HEK293 (cell line): ENCODE data around the gene CABP4.
A peak's percentile ranks its signal among the peaks of the same experiment; 100 is the strongest.

Experiments used
- BCL11B ChIP-seq: fragments of 450-650 bp; formaldehyde crosslinking; IDR thresholded peaks from 2 replicates; pipeline ENCODE4 v1.5.1; 2016; ENCODE audit warnings: low read depth, missing biosample characterization, missing genetic modification characterization
- CTCF ChIP-seq: fragments of 450-650 bp; formaldehyde crosslinking; IDR thresholded peaks from 2 replicates; pipeline ENCODE4 v1.5.1; 2016; ENCODE audit warnings: missing biosample characterization, missing genetic modification characterization
- GLIS2 ChIP-seq: fragments of 450-650 bp; formaldehyde crosslinking; IDR thresholded peaks from 2 replicates; pipeline ENCODE4 v1.5.1; 2016; ENCODE audit warnings: missing biosample characterization, missing genetic modification characterization
- HIC1 ChIP-seq: fragments of 450-650 bp; formaldehyde crosslinking; IDR thresholded peaks from 2 replicates; pipeline ENCODE4 v1.5.1; 2016; ENCODE audit warnings: missing biosample characterization, missing genetic modification characterization
- IKZF3 ChIP-seq: fragments of 450-650 bp; IDR thresholded peaks from 2 replicates; pipeline ENCODE4 v1.5.0; 2018; ENCODE audit warnings: missing biosample characterization, mild to moderate bottlenecking, missing genetic modification characterization, moderate library complexity
- INSM2 ChIP-seq: fragments of 450-650 bp; formaldehyde crosslinking; IDR thresholded peaks from 2 replicates; pipeline ENCODE4 v1.5.1; 2016; ENCODE audit warnings: missing biosample characterization, missing genetic modification characterization
- PATZ1 ChIP-seq: fragments of 450-650 bp; formaldehyde crosslinking; IDR thresholded peaks from 2 replicates; pipeline ENCODE4 v1.5.1; 2016; ENCODE audit warnings: missing biosample characterization, missing genetic modification characterization
- SETDB1 ChIP-seq: IDR thresholded peaks from one replicate; pipeline ENCODE4 v1.6.1; 2017; ENCODE audit warnings: mild to moderate bottlenecking, low read length, moderate library complexity, mixed read lengths; ENCODE audit not compliant: insufficient read length
- SP2 ChIP-seq: fragments of 450-650 bp; formaldehyde crosslinking; IDR thresholded peaks from 2 replicates; pipeline ENCODE4 v1.5.1; 2016; ENCODE audit warnings: missing biosample characterization, missing genetic modification characterization
- YY2 ChIP-seq: fragments of 450-650 bp; formaldehyde crosslinking; IDR thresholded peaks from 2 replicates; pipeline ENCODE4 v1.5.1; 2016; ENCODE audit warnings: missing biosample characterization, missing genetic modification characterization
- ZBTB20 ChIP-seq: fragments of 450-650 bp; formaldehyde crosslinking; IDR thresholded peaks from 2 replicates; pipeline ENCODE4 v1.5.1; 2016; ENCODE audit warnings: missing biosample characterization, missing genetic modification characterization
- ZBTB6 ChIP-seq: fragments of 450-650 bp; formaldehyde crosslinking; IDR thresholded peaks from 2 replicates; pipeline ENCODE4 v1.5.1; 2017; ENCODE audit warnings: missing biosample characterization, missing genetic modification characterization
- ZBTB8A ChIP-seq: fragments of 450-650 bp; formaldehyde crosslinking; IDR thresholded peaks from 2 replicates; pipeline ENCODE4 v1.5.1; 2016; ENCODE audit warnings: missing biosample characterization, missing genetic modification characterization
- ZFHX2 ChIP-seq: fragments of 450-650 bp; formaldehyde crosslinking; conservative IDR thresholded peaks from 2 replicates; pipeline ENCODE4 v1.5.1; 2016; ENCODE audit warnings: missing biosample characterization, missing genetic modification characterization
- ZNF280D ChIP-seq: fragments of 450-650 bp; formaldehyde crosslinking; IDR thresholded peaks from 2 replicates; pipeline ENCODE4 v1.5.1; 2016; ENCODE audit warnings: missing biosample characterization, missing genetic modification characterization
- ZNF501 ChIP-seq: fragments of 450-650 bp; formaldehyde crosslinking; IDR thresholded peaks from 2 replicates; pipeline ENCODE4 v1.5.1; 2016; ENCODE audit warnings: missing biosample characterization, missing genetic modification characterization
- ZNF561 ChIP-seq: fragments of 450-650 bp; IDR thresholded peaks from 2 replicates; pipeline ENCODE4 v1.5.1; 2018; ENCODE audit warnings: missing biosample characterization, missing genetic modification characterization, borderline replicate concordance
- ZNF629 ChIP-seq: fragments of 450-650 bp; formaldehyde crosslinking; IDR thresholded peaks from 2 replicates; pipeline ENCODE4 v1.5.1; 2017; ENCODE audit warnings: missing biosample characterization, missing genetic modification characterization
- ZNF670 ChIP-seq: fragments of 450-650 bp; formaldehyde crosslinking; IDR thresholded peaks from 2 replicates; pipeline ENCODE4 v1.5.1; 2016; ENCODE audit warnings: missing biosample characterization, missing genetic modification characterization, low read depth
- ZNF692 ChIP-seq: fragments of 450-650 bp; formaldehyde crosslinking; IDR thresholded peaks from 2 replicates; pipeline ENCODE4 v1.5.1; 2016; ENCODE audit warnings: missing biosample characterization, missing genetic modification characterization
- ZSCAN5A ChIP-seq: fragments of 450-650 bp; formaldehyde crosslinking; IDR thresholded peaks from 2 replicates; pipeline ENCODE4 v1.5.1; 2016; ENCODE audit warnings: missing biosample characterization, missing genetic modification characterization
- ZXDB ChIP-seq: fragments of 450-650 bp; formaldehyde crosslinking; IDR thresholded peaks from 2 replicates; pipeline ENCODE4 v1.5.1; 2016; ENCODE audit warnings: missing biosample characterization, missing genetic modification characterization

Gene CABP4

GRCh38 chr11:67468759-67469507 is 13.8 kb downstream of the CABP4 start, which contains the start of gene TMEM134 (continued):
- TF ChIP-seq ZBTB6 (tag by site-specific recombination) = peak; percentile 64; the same call in 1 of the 2 replicates
- peak; percentile 64 for TF ChIP-seq CTCF (tag by site-specific recombination)
- TF ChIP-seq ZNF692 (tag by site-specific recombination) = 0 out of 2 replicates have a peak, but pooled peaks have one; percentile 20
- 0 out of 2 replicates have a peak, but pooled peaks have one; percentile 40 for TF ChIP-seq YY2 (tag by site-specific recombination)
- TF ChIP-seq ZNF501 = 0 out of 2 replicates have a peak, but pooled peaks have one; percentile 38
- 0 out of 2 replicates have a peak, but pooled peaks have one; percentile 43 for TF ChIP-seq ZXDB (tag by site-specific recombination)
- TF ChIP-seq ZNF670 (tag by site-specific recombination) = no peak
- no peak for TF ChIP-seq INSM2 (tag by site-specific recombination)
- TF ChIP-seq GLIS2 (tag by site-specific recombination) = peak; percentile 57; the same call in 1 of the 2 replicates
- 0 out of 2 replicates have a peak, but pooled peaks have one; percentile 60 for TF ChIP-seq ZSCAN5A (tag by site-specific recombination)
- TF ChIP-seq PATZ1 (tag by site-specific recombination) = peak; percentile 57
- TF ChIP-seq ZBTB8A (tag by site-specific recombination) = peak; percentile 71
- TF ChIP-seq BCL11B (tag by site-specific recombination) = peak; percentile 88; the same call in 1 of the 2 replicates
- TF ChIP-seq SP2 (tag by site-specific recombination) = peak; percentile 84
- TF ChIP-seq SETDB1 = no peak
- no peak for TF ChIP-seq ZNF280D (tag by site-specific recombination)
- peak; percentile 100 for TF ChIP-seq ZNF561 (tag by site-specific recombination)
- TF ChIP-seq ZFHX2 = 0 out of 2 replicates have a peak, but pooled peaks have one; percentile 43
- peak; percentile 48; the same call in 1 of the 2 replicates for TF ChIP-seq ZNF629 (tag by site-specific recombination)
- peak; percentile 88 for TF ChIP-seq ZBTB20
- peak; percentile 39; the same call in 1 of the 2 replicates for TF ChIP-seq IKZF3
- TF ChIP-seq HIC1 (tag by site-specific recombination) = peak; percentile 26; the same call in 1 of the 2 replicates
